Measurements from ENCODE around the gene PSMD6.

PSMD6 gene

DNA sequence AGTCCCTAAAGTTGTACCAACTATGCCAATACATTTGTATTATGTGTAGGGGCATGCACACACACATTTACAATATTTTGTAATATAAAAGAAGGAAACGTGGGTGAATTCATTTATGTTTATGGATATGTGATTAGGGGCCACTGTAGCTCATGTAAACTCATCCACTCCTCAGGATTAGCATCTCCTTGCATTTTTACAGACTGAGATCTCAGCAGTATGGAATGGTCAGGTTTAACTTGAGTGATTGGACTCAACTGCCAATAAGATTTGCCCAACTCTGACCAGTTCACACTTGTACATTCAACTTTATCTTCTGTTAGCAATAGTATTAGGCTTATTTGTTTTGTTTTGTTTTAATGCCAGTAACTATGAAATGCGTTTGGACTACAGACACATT lies 36.5 kb downstream of the PSMD6 start:
- Mint-ChIP-seq H3K9me3 (no peaks in the 10 kb centered on the region), H3K36me3 (ENCODE audit: low read depth) (peaks cover 63% of the 10 kb centered on the region), H3K27ac (no peak overlapping the region), H3K4me3 (no peak overlapping the region), H3K4me1 (ENCODE audit: low read depth) (peaks cover 44% of the 10 kb centered on the region), H3K27me3 (ENCODE audit: low read depth) (no peaks in the 10 kb centered on the region)

DNA sequence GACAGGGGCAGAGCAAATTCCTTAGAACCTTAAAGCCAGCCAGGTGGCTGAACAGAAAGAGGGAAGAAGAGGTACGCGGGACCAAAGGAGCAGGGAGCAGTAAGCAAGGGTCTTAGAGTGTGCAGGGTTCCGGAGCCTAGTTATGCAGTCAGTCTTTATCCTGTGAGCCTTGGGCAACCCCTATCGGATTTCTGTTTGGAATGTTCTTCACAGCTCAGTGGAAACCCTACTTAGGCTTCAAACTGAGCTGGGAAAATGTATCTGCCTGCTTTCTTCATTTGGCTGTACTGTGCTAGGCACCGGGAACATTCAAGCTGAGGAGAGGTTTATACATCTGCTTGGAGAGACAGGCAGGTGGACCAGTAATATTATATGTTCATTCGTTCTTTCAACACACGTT lies 37.1 kb downstream of the PSMD6 start:
- Mint-ChIP-seq H3K4me3 (no peak overlapping the region), H3K9me3 (no peaks in the 10 kb centered on the region), H3K4me1 (ENCODE audit: low read depth) (peaks cover 44% of the 10 kb centered on the region), H3K27ac (no peak overlapping the region), H3K36me3 (ENCODE audit: low read depth) (peaks cover 61% of the 10 kb centered on the region), H3K27me3 (ENCODE audit: low read depth) (no peaks in the 10 kb centered on the region)

DNA sequence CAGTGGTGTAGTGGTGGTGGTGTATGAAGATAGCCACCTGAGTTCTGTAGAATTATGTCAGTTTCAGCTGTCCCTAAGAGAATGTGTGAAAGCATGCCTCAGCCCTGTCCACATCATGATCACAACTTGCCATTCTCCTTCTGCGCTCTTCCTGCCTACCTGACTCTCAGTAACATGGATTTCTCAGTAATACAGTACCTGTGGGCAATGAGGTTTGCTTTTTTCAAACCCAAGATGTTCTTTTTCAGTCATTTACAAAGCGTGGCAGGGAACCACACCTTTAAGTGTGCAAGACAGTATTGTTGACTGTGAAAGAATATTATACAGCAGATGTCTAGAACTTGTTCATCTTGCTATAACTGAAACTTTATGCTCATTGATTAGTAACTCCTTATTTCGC lies 38.9 kb downstream of the PSMD6 start:
- peaks cover 60% of the 10 kb centered on the region for H3K36me3 Mint-ChIP-seq (ENCODE audit: low read depth)
- H3K4me1 Mint-ChIP-seq (ENCODE audit: low read depth) = peaks cover 51% of the 10 kb centered on the region
- no peaks in the 10 kb centered on the region for H3K9me3 Mint-ChIP-seq
- no peak overlapping the region for H3K4me3 Mint-ChIP-seq
- H3K27ac Mint-ChIP-seq = peak overlapping the region; percentile 1
- H3K27me3 Mint-ChIP-seq (ENCODE audit: low read depth) = no peaks in the 10 kb centered on the region

- H3K36me3 Mint-ChIP-seq (ENCODE audit: low read depth) = peaks cover 49% of the 10 kb centered on the region
- peak overlapping the region; percentile 2 for H3K27ac Mint-ChIP-seq
- H3K27me3 Mint-ChIP-seq (ENCODE audit: low read depth) = no peaks in the 10 kb centered on the region
- H3K4me3 Mint-ChIP-seq = no peak overlapping the region
- peaks cover 60% of the 10 kb centered on the region for H3K4me1 Mint-ChIP-seq (ENCODE audit: low read depth)
- no peaks in the 10 kb centered on the region for H3K9me3 Mint-ChIP-seq
Observed at GRCh38 chr3:63981980-63982379, 41.3 kb downstream of the PSMD6 start.

DNA sequence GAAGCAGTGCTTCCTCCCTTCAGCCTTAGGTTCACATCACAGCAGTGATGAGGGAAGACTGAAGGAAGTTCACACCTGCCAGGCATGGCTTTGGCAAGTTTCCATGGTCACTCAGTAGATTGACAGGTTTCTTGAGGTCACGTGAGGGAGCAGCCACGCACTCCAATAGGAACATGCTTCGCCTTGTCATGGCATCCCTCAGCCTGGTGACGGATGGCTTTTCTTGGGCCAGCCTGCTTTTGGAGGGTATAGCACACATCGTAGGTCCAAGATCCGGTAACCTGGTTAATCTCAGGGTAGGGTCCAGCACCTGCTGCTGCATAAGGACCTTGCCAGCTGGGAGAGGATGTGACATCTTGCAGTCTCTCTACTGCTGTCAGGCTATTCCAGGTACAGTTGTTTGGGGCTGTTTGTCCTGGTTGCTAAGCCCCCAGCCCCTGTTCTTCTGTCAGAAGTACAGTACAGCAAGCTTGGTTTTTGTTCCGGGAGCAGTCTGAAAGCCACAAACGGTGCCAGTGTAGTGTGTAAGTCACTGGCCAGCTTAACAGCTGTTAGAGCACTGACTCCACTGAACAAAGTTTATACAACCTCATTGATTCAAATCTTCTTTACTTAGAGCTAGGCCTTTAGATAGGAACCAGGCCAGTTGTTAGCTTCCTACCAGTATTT lies 42.3 kb downstream of the PSMD6 start:
- Mint-ChIP-seq H3K36me3 (ENCODE audit: low read depth) (peaks cover 52% of the 10 kb centered on the region), H3K9me3 (no peaks in the 10 kb centered on the region), H3K4me3 (no peak overlapping the region), H3K27me3 (ENCODE audit: low read depth) (no peaks in the 10 kb centered on the region), H3K27ac (no peak overlapping the region), H3K4me1 (ENCODE audit: low read depth) (peaks cover 68% of the 10 kb centered on the region)

DNA sequence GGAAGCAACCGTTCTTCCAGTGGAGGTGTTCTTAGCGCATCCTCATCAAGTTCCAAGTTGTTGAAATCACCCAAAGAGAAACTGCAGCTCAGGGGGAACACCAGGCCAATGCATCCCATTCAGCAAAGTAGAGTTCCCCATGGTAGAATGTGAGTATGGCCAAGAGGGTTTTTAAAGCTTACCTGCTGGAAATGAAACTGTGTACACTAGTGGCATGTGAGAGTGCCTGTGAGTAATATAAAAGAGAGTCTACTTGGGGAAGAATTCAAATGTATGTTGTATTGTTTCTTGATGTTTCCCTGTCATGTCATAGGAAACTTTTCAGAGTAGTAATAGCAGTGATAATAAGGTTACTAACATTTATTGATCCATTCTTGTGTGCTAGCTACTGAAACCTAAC lies 43.3 kb downstream of the PSMD6 start:
- Mint-ChIP-seq H3K4me1 (ENCODE audit: low read depth) (peaks cover 65% of the 10 kb centered on the region), H3K36me3 (ENCODE audit: low read depth) (peaks cover 49% of the 10 kb centered on the region), H3K27ac (peak overlapping the region; percentile 83), H3K4me3 (peak overlapping the region; percentile 78), H3K27me3 (ENCODE audit: low read depth) (no peaks in the 10 kb centered on the region), H3K9me3 (no peaks in the 10 kb centered on the region)

- peak overlapping the region; percentile 78 for H3K4me3 Mint-ChIP-seq
- H3K9me3 Mint-ChIP-seq = no peaks in the 10 kb centered on the region
- H3K27me3 Mint-ChIP-seq (ENCODE audit: low read depth) = no peaks in the 10 kb centered on the region
- peaks cover 66% of the 10 kb centered on the region for H3K4me1 Mint-ChIP-seq (ENCODE audit: low read depth)
- peak overlapping the region; percentile 83 for H3K27ac Mint-ChIP-seq
- H3K36me3 Mint-ChIP-seq (ENCODE audit: low read depth) = peaks cover 48% of the 10 kb centered on the region
Observed at GRCh38 chr3:63979093-63979885, 44.0 kb downstream of the PSMD6 start.

- H3K36me3 Mint-ChIP-seq (ENCODE audit: low read depth) = peaks cover 53% of the 10 kb centered on the region
- H3K4me3 Mint-ChIP-seq = no peak overlapping the region
- H3K9me3 Mint-ChIP-seq = no peaks in the 10 kb centered on the region
- H3K27ac Mint-ChIP-seq = peak overlapping the region; percentile 79
- peaks cover 70% of the 10 kb centered on the region for H3K4me1 Mint-ChIP-seq (ENCODE audit: low read depth)
- no peaks in the 10 kb centered on the region for H3K27me3 Mint-ChIP-seq (ENCODE audit: low read depth)
Observed at GRCh38 chr3:63977893-63978292, 45.4 kb downstream of the PSMD6 start.

- Mint-ChIP-seq H3K27me3 (ENCODE audit: low read depth) (no peaks in the 10 kb centered on the region), H3K4me1 (ENCODE audit: low read depth) (peaks cover 70% of the 10 kb centered on the region), H3K9me3 (no peaks in the 10 kb centered on the region), H3K4me3 (no peak overlapping the region), H3K27ac (peak overlapping the region; percentile 61), H3K36me3 (ENCODE audit: low read depth) (peaks cover 44% of the 10 kb centered on the region)
Observed at GRCh38 chr3:63976872-63977200, 46.5 kb downstream of the PSMD6 start.

- no peaks in the 10 kb centered on the region for H3K9me3 Mint-ChIP-seq
- no peaks in the 10 kb centered on the region for H3K27me3 Mint-ChIP-seq (ENCODE audit: low read depth)
- peak overlapping the region; percentile 26 for H3K27ac Mint-ChIP-seq
- peaks cover 72% of the 10 kb centered on the region for H3K4me1 Mint-ChIP-seq (ENCODE audit: low read depth)
- H3K36me3 Mint-ChIP-seq (ENCODE audit: low read depth) = peaks cover 43% of the 10 kb centered on the region
- H3K4me3 Mint-ChIP-seq = no peak overlapping the region
Observed at GRCh38 chr3:63976161-63976871, 47.0 kb downstream of the PSMD6 start.

DNA sequence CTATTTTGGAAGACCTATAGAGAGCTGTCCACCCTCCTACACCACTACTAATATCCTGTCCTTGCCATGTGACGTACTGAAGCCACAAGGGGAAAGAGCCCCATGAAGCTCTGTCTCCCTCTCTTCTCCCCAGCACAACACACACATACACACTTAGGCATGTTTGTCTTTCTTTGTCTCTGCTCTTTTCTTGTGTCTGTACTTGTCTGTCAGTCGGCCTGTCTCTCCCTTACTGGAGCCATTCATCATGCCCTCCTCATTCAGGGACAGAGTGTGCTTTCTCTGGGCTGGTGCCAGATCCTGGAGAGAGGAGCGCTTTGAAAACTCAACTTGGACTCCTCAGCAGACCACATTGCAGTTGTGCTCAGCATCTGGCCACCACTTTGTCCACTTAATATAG lies 47.6 kb downstream of the PSMD6 start:
- Mint-ChIP-seq H3K27ac (no peak overlapping the region), H3K36me3 (ENCODE audit: low read depth) (peaks cover 40% of the 10 kb centered on the region), H3K9me3 (no peaks in the 10 kb centered on the region), H3K27me3 (ENCODE audit: low read depth) (no peaks in the 10 kb centered on the region), H3K4me1 (ENCODE audit: low read depth) (peaks cover 78% of the 10 kb centered on the region), H3K4me3 (no peak overlapping the region)

GRCh38 chr3:63974451-63974850 lies 48.8 kb downstream of the PSMD6 start:
- Mint-ChIP-seq H3K27ac (no peak overlapping the region), H3K4me3 (no peak overlapping the region), H3K27me3 (ENCODE audit: low read depth) (no peaks in the 10 kb centered on the region), H3K9me3 (no peaks in the 10 kb centered on the region), H3K4me1 (ENCODE audit: low read depth) (peaks cover 81% of the 10 kb centered on the region), H3K36me3 (ENCODE audit: low read depth) (peaks cover 33% of the 10 kb centered on the region)

DNA sequence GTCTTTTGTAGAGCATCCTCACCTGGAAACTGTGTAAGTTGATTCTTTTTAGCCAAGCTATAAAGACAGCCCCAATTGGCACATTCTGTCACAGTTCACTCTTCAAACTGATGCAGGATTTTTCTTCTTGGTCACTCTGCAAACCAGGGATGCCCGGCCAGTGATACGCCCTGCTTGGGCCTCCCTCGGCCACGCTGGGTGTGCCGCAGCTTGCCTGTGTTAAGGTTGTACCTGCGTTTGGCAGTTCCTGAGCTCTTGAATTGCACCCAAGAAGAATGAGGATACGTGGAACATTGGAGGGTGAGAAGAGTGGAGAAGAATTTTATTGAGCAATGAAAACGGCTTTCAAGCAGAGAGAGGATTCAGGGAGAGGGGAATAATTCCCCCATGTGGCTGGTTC lies 49.9 kb downstream of the PSMD6 start:
- Mint-ChIP-seq H3K27ac (no peak overlapping the region), H3K27me3 (ENCODE audit: low read depth) (no peaks in the 10 kb centered on the region), H3K4me1 (ENCODE audit: low read depth) (peaks cover 80% of the 10 kb centered on the region), H3K4me3 (no peak overlapping the region), H3K36me3 (ENCODE audit: low read depth) (peaks cover 33% of the 10 kb centered on the region), H3K9me3 (no peaks in the 10 kb centered on the region)

DNA sequence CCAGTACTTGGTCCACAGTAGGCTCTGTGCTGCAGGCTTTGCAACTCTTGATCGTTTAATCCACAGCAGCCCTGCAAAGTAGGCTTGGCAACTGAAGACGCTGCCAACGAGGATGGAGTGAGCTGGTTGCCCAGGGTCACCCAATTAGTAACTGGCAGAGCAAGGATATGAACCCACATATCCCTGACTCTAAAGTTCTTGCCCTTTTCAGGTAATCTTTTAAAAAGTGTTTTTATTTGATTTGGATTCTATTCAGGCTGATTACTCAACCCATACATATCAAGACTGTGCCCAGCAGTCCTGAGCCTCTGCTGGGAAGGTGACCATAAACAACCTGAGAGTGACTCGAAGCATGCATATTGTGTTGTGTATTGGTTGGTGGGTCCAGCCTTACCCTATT lies 50.3 kb downstream of the PSMD6 start:
- no peaks in the 10 kb centered on the region for H3K27me3 Mint-ChIP-seq (ENCODE audit: low read depth)
- H3K27ac Mint-ChIP-seq = peak overlapping the region; percentile 58
- no peak overlapping the region for H3K4me3 Mint-ChIP-seq
- H3K36me3 Mint-ChIP-seq (ENCODE audit: low read depth) = peaks cover 35% of the 10 kb centered on the region
- no peaks in the 10 kb centered on the region for H3K9me3 Mint-ChIP-seq
- peaks cover 80% of the 10 kb centered on the region for H3K4me1 Mint-ChIP-seq (ENCODE audit: low read depth)

GRCh38 chr3:63972196-63972595 lies 51.1 kb downstream of the PSMD6 start:
- Mint-ChIP-seq H3K4me1 (ENCODE audit: low read depth) (peaks cover 78% of the 10 kb centered on the region), H3K27me3 (ENCODE audit: low read depth) (no peaks in the 10 kb centered on the region), H3K9me3 (no peaks in the 10 kb centered on the region), H3K27ac (peak overlapping the region; percentile 58), H3K4me3 (peak overlapping the region; percentile 25), H3K36me3 (ENCODE audit: low read depth) (peaks cover 33% of the 10 kb centered on the region)
